ENCODE data around the gene SLC5A12.
"Not testable (repeated sequence)": the region's sequence is repeated elsewhere in the genome, so short reads cannot be mapped to it uniquely, and the experiment has no call there.

The SLC5A12 gene

GRCh38 chr11:26643314-26643713 is 78.5 kb downstream of the SLC5A12 start:
- not testable (repeated sequence) for DNase-seq

- no peak for DNase-seq
Measured at GRCh38 chr11:26632691-26633159, 89.1 kb downstream of the SLC5A12 start.

GRCh38 chr11:26626346-26626745 is 95.5 kb downstream of the SLC5A12 start:
- DNase-seq, result peak; percentile 11

GRCh38 chr11:26623076-26623659 is 98.7 kb downstream of the SLC5A12 start:
- peak; percentile 47 for DNase-seq

- no peak for DNase-seq
Measured at GRCh38 chr11:26622181-26622580, 99.7 kb downstream of the SLC5A12 start.

GRCh38 chr11:26621132-26621531 is 100.7 kb downstream of the SLC5A12 start:
- DNase-seq, result peak; percentile 90

- DNase-seq, result no peak
Measured at GRCh38 chr11:26620282-26621045, 101.4 kb downstream of the SLC5A12 start.

- no peak for DNase-seq
Measured at GRCh38 chr11:26618441-26618840, 103.4 kb downstream of the SLC5A12 start.
